ENCODE data around the gene CELSR1. TPM values are rescaled to one million over a fixed set of nuclear protein-coding genes. Genes with fewer than 3 reads are reported as not detected.
"Not testable (repeated sequence)": the region's sequence is repeated elsewhere in the genome, so short reads cannot be mapped to it uniquely, and the experiment has no call there.

The CELSR1 gene
- total RNA-seq, 1 donor, result 1.6 TPM

- peaks cover 7% of the 10 kb centered on the region for H3K27me3 ChIP-seq (ENCODE audit: insufficient read depth, low read length)
- no peaks in the 10 kb centered on the region for H3K9me3 ChIP-seq (ENCODE audit: low read depth, low read length)
- no peak overlapping the region for H3K4me3 ChIP-seq (ENCODE audit: low read length)
- H3K4me1 ChIP-seq (ENCODE audit: insufficient read depth, low read length), result no peaks in the 10 kb centered on the region
Observed at GRCh38 chr22:46502440-46503175, 34.8 kb downstream of the CELSR1 start.

- no peaks in the 10 kb centered on the region for H3K4me1 ChIP-seq (ENCODE audit: insufficient read depth, low read length)
- H3K27me3 ChIP-seq (ENCODE audit: insufficient read depth, low read length), result peaks cover 7% of the 10 kb centered on the region
- no peaks in the 10 kb centered on the region for H3K9me3 ChIP-seq (ENCODE audit: low read depth, low read length)
- H3K4me3 ChIP-seq (ENCODE audit: low read length), result no peak overlapping the region
Observed at GRCh38 chr22:46501701-46502100, 35.7 kb downstream of the CELSR1 start.

GRCh38 chr22:46501265-46501664 lies 36.2 kb downstream of the CELSR1 start:
- not testable (repeated sequence) for H3K4me1 ChIP-seq (ENCODE audit: insufficient read depth, low read length); H3K4me3 ChIP-seq (ENCODE audit: low read length); H3K9me3 ChIP-seq (ENCODE audit: low read depth, low read length); H3K27me3 ChIP-seq (ENCODE audit: insufficient read depth, low read length)

GRCh38 chr22:46500201-46500600 lies 37.2 kb downstream of the CELSR1 start:
- Histone ChIP-seq H3K4me3 (ENCODE audit: low read length) (no peak overlapping the region), H3K27me3 (ENCODE audit: insufficient read depth, low read length) (peaks cover 7% of the 10 kb centered on the region), H3K4me1 (ENCODE audit: insufficient read depth, low read length) (no peaks in the 10 kb centered on the region), H3K9me3 (ENCODE audit: low read depth, low read length) (no peaks in the 10 kb centered on the region)

- H3K4me1 ChIP-seq (ENCODE audit: insufficient read depth, low read length), result no peaks in the 10 kb centered on the region
- H3K4me3 ChIP-seq (ENCODE audit: low read length), result no peak overlapping the region
- no peaks in the 10 kb centered on the region for H3K9me3 ChIP-seq (ENCODE audit: low read depth, low read length)
- H3K27me3 ChIP-seq (ENCODE audit: insufficient read depth, low read length), result peaks cover 7% of the 10 kb centered on the region
Observed at GRCh38 chr22:46499805-46500189, 37.6 kb downstream of the CELSR1 start.

- Histone ChIP-seq H3K9me3 (ENCODE audit: low read depth, low read length) (no peaks in the 10 kb centered on the region), H3K27me3 (ENCODE audit: insufficient read depth, low read length) (no peaks in the 10 kb centered on the region), H3K4me3 (ENCODE audit: low read length) (no peak overlapping the region), H3K4me1 (ENCODE audit: insufficient read depth, low read length) (no peaks in the 10 kb centered on the region)
Observed at GRCh38 chr22:46491946-46492345, 45.5 kb downstream of the CELSR1 start.

- Histone ChIP-seq H3K9me3 (ENCODE audit: low read depth, low read length) (no peaks in the 10 kb centered on the region), H3K4me3 (ENCODE audit: low read length) (no peak overlapping the region), H3K4me1 (ENCODE audit: insufficient read depth, low read length) (no peaks in the 10 kb centered on the region), H3K27me3 (ENCODE audit: insufficient read depth, low read length) (no peaks in the 10 kb centered on the region)
Observed at GRCh38 chr22:46490538-46490937, 46.9 kb downstream of the CELSR1 start.

GRCh38 chr22:46486996-46487717 lies 50.3 kb downstream of the CELSR1 start:
- Histone ChIP-seq H3K4me3 (ENCODE audit: low read length) (no peak overlapping the region), H3K9me3 (ENCODE audit: low read depth, low read length) (no peaks in the 10 kb centered on the region), H3K4me1 (ENCODE audit: insufficient read depth, low read length) (no peaks in the 10 kb centered on the region), H3K27me3 (ENCODE audit: insufficient read depth, low read length) (no peaks in the 10 kb centered on the region)

- H3K27me3 ChIP-seq (ENCODE audit: insufficient read depth, low read length), result no peaks in the 10 kb centered on the region
- no peaks in the 10 kb centered on the region for H3K9me3 ChIP-seq (ENCODE audit: low read depth, low read length)
- H3K4me3 ChIP-seq (ENCODE audit: low read length), result no peak overlapping the region
- no peaks in the 10 kb centered on the region for H3K4me1 ChIP-seq (ENCODE audit: insufficient read depth, low read length)
Observed at GRCh38 chr22:46484861-46485595, 52.4 kb downstream of the CELSR1 start.

- H3K4me3 ChIP-seq (ENCODE audit: low read length), result no peak overlapping the region
- H3K9me3 ChIP-seq (ENCODE audit: low read depth, low read length), result no peaks in the 10 kb centered on the region
- no peaks in the 10 kb centered on the region for H3K27me3 ChIP-seq (ENCODE audit: insufficient read depth, low read length)
- H3K4me1 ChIP-seq (ENCODE audit: insufficient read depth, low read length), result no peaks in the 10 kb centered on the region
Observed at GRCh38 chr22:46484156-46484860, 53.1 kb downstream of the CELSR1 start.

- Histone ChIP-seq H3K4me1 (ENCODE audit: insufficient read depth, low read length) (no peaks in the 10 kb centered on the region), H3K4me3 (ENCODE audit: low read length) (no peak overlapping the region), H3K27me3 (ENCODE audit: insufficient read depth, low read length) (no peaks in the 10 kb centered on the region), H3K9me3 (ENCODE audit: low read depth, low read length) (no peaks in the 10 kb centered on the region)
Observed at GRCh38 chr22:46483353-46483752, 54.1 kb downstream of the CELSR1 start.

GRCh38 chr22:46482056-46482675 lies 55.3 kb downstream of the CELSR1 start:
- Histone ChIP-seq H3K4me3 (ENCODE audit: low read length) (no peak overlapping the region), H3K27me3 (ENCODE audit: insufficient read depth, low read length) (no peaks in the 10 kb centered on the region), H3K9me3 (ENCODE audit: low read depth, low read length) (no peaks in the 10 kb centered on the region), H3K4me1 (ENCODE audit: insufficient read depth, low read length) (no peaks in the 10 kb centered on the region)

GRCh38 chr22:46481386-46481785 lies 56.0 kb downstream of the CELSR1 start:
- Histone ChIP-seq H3K4me1 (ENCODE audit: insufficient read depth, low read length) (no peaks in the 10 kb centered on the region), H3K4me3 (ENCODE audit: low read length) (no peak overlapping the region), H3K9me3 (ENCODE audit: low read depth, low read length) (no peaks in the 10 kb centered on the region), H3K27me3 (ENCODE audit: insufficient read depth, low read length) (no peaks in the 10 kb centered on the region)

- no peaks in the 10 kb centered on the region for H3K9me3 ChIP-seq (ENCODE audit: low read depth, low read length)
- H3K27me3 ChIP-seq (ENCODE audit: insufficient read depth, low read length), result no peaks in the 10 kb centered on the region
- H3K4me1 ChIP-seq (ENCODE audit: insufficient read depth, low read length), result no peaks in the 10 kb centered on the region
- no peak overlapping the region for H3K4me3 ChIP-seq (ENCODE audit: low read length)
Observed at GRCh38 chr22:46480396-46480795, 57.0 kb downstream of the CELSR1 start.

All from mononuclear cell (primary cell).